GM23338 (cell line): ENCODE measurements around the gene GCH1. TPM values are rescaled to one million over a fixed set of nuclear protein-coding genes. Genes with fewer than 3 reads are reported as not detected.

Experiments used
- ATAC-seq: fragments of 200-7000 bp; cut with Tn5 transposase; 3 replicates; pipeline ENCODE4 v1.9.1; 2020
- DNase-seq: peaks from one replicate; pipeline ENCODE4 v3.0.0-alpha.2; 2015; ENCODE audit warnings: low spot score
- H2AFZ ChIP-seq: fragments of 200-600 bp; sonication (generic); 2 replicates; pipeline ENCODE4 v1.8.0; 2016; ENCODE audit warnings: antibody characterized with exemption, mild to moderate bottlenecking, moderate library complexity
- H3F3A ChIP-seq: fragments of 200-600 bp; sonication (generic); replicated peaks from 2 replicates; pipeline ENCODE4 v1.8.0; 2017; ENCODE audit warnings: antibody characterized with exemption, mixed run types, low read depth
- H3K27ac ChIP-seq: fragments of 200-600 bp; sonication (generic); 2 replicates; pipeline ENCODE4 v1.6.1; 2016; ENCODE audit warnings: low read depth
- H3K27me3 ChIP-seq: fragments of 200-600 bp; sonication (generic); 2 replicates; pipeline ENCODE4 v1.8.0; 2016; ENCODE audit warnings: mild to moderate bottlenecking, mixed run types, moderate library complexity; ENCODE audit not compliant: insufficient read depth
- H3K36me3 ChIP-seq: fragments of 200-600 bp; sonication (generic); 2 replicates; pipeline ENCODE4 v1.8.0; 2016; ENCODE audit warnings: mild to moderate bottlenecking; ENCODE audit not compliant: insufficient read depth
- H3K4me1 ChIP-seq: fragments of 200-600 bp; sonication (generic); 2 replicates; pipeline ENCODE4 v1.8.0; 2016; ENCODE audit warnings: mild to moderate bottlenecking, moderate library complexity; ENCODE audit not compliant: insufficient read depth
- H3K4me2 ChIP-seq: fragments of 200-600 bp; sonication (generic); 2 replicates; pipeline ENCODE4 v1.7.1; 2017; ENCODE audit warnings: mixed run types
- H3K4me3 ChIP-seq: fragments of 200-600 bp; sonication (generic); 2 replicates; pipeline ENCODE4 v1.6.1; 2016; ENCODE audit warnings: mixed run types
- H3K79me2 ChIP-seq: fragments of 200-600 bp; sonication (generic); replicated peaks from 2 replicates; pipeline ENCODE4 v1.8.0; 2017; ENCODE audit warnings: mild to moderate bottlenecking; ENCODE audit not compliant: insufficient read depth
- H3K9me2 ChIP-seq: fragments of 200-600 bp; sonication (generic); 2 replicates; pipeline ENCODE4 v1.8.0; 2017; ENCODE audit not compliant: insufficient read depth
- H4K20me1 ChIP-seq: fragments of 200-600 bp; sonication (generic); replicated peaks from 2 replicates; pipeline ENCODE4 v1.8.0; 2017; ENCODE audit warnings: mild to moderate bottlenecking; ENCODE audit not compliant: insufficient read depth
- H3K27ac Mint-ChIP-seq: 2 replicates; pipeline ENCODE4 v1.8.0; 2020; ENCODE audit warnings: inconsistent platforms, mild to moderate bottlenecking, moderate library complexity, mixed read lengths
- H3K27me3 Mint-ChIP-seq: 3 replicates; pipeline ENCODE4 v1.8.0; 2022; ENCODE audit warnings: low read depth, mild to moderate bottlenecking, moderate library complexity, mixed read lengths, inconsistent platforms; ENCODE audit not compliant: insufficient read depth, poor library complexity
- H3K36me3 Mint-ChIP-seq: 3 replicates; pipeline ENCODE4 v1.8.0; 2021; ENCODE audit warnings: low read depth, mild to moderate bottlenecking, inconsistent platforms, moderate library complexity, mixed read lengths
- H3K4me1 Mint-ChIP-seq: 3 replicates; pipeline ENCODE4 v1.8.0; 2020; ENCODE audit warnings: mild to moderate bottlenecking, inconsistent platforms, mixed read lengths
- H3K4me3 Mint-ChIP-seq: 3 replicates; pipeline ENCODE4 v1.8.0; 2021; ENCODE audit warnings: moderate library complexity, mild to moderate bottlenecking, inconsistent platforms, mixed read lengths
- H3K9me3 Mint-ChIP-seq: 3 replicates; pipeline ENCODE4 v1.8.0; 2020; ENCODE audit warnings: moderate library complexity, mild to moderate bottlenecking, inconsistent platforms, mixed read lengths
- CREB1 ChIP-seq: fragments of 250-450 bp; sonication (Bioruptor Pico); IDR thresholded peaks from 2 replicates; pipeline ENCODE4 v1.5.0; 2020; ENCODE audit warnings: low read depth, mild to moderate bottlenecking, moderate library complexity
- CTCF ChIP-seq, 2 experiments: fragments of 200-600 bp in 1 of 2; sonication (generic) in 1 of 2; conservative IDR thresholded peaks; 2 replicates each; pipeline versions ENCODE4 v1.5.1 to v1.6.1; 2016 to 2017; ENCODE audit warnings: antibody characterized with exemption in 2 of 2, low read depth in 2 of 2, mild to moderate bottlenecking in 2 of 2, moderate library complexity in 1 of 2
- ETS1 ChIP-seq: IDR thresholded peaks from 2 replicates; pipeline ENCODE4 v1.6.1; 2016; ENCODE audit warnings: antibody characterized with exemption
- EZH2 ChIP-seq: fragments of 200-600 bp; sonication (generic); IDR thresholded peaks from one replicate; pipeline ENCODE4 v1.8.0; 2017; ENCODE audit warnings: antibody characterized with exemption, mild to moderate bottlenecking, low read depth; ENCODE audit not compliant: unreplicated experiment
- EZH2phosphoT487 ChIP-seq: fragments of 200-600 bp; sonication (generic); IDR thresholded peaks from one replicate; pipeline ENCODE4 v1.8.1; 2018; ENCODE audit warnings: antibody characterized with exemption; ENCODE audit not compliant: unreplicated experiment
- JUNB ChIP-seq: IDR thresholded peaks from one replicate; pipeline ENCODE4 v1.6.1; 2016; ENCODE audit warnings: antibody characterized with exemption; ENCODE audit not compliant: unreplicated experiment
- NANOG ChIP-seq: IDR thresholded peaks from 2 replicates; pipeline ENCODE4 v1.6.1; 2016; ENCODE audit warnings: antibody characterized with exemption, borderline replicate concordance
- POLR2AphosphoS5 ChIP-seq: IDR thresholded peaks from 2 replicates; pipeline ENCODE4 v1.6.1; 2016; ENCODE audit warnings: antibody characterized with exemption, low read depth
- REST ChIP-seq: IDR thresholded peaks from one replicate; pipeline ENCODE4 v1.6.1; 2018; ENCODE audit warnings: antibody characterized with exemption; ENCODE audit not compliant: unreplicated experiment
- STAT1 ChIP-seq: IDR thresholded peaks from one replicate; pipeline ENCODE4 v1.6.1; 2016; ENCODE audit warnings: antibody characterized with exemption; ENCODE audit not compliant: unreplicated experiment
- ZNF114 ChIP-seq: fragments of 250-450 bp; sonication (Bioruptor Pico); IDR thresholded peaks from 2 replicates; pipeline ENCODE4 v1.5.0; 2020; ENCODE audit warnings: mild to moderate bottlenecking, moderate library complexity
- ZNF331 ChIP-seq: fragments of 250-450 bp; sonication (Bioruptor Pico); IDR thresholded peaks from 2 replicates; pipeline ENCODE4 v1.5.0; 2020; ENCODE audit warnings: low read depth, mild to moderate bottlenecking, moderate library complexity
- ZNF462 ChIP-seq: fragments of 250-450 bp; sonication (Bioruptor Pico); IDR thresholded peaks from 2 replicates; pipeline ENCODE4 v1.5.0; 2020; ENCODE audit warnings: mild to moderate bottlenecking, moderate library complexity
- polyA plus RNA-seq: library from polyadenylated mRNA; unstranded; fragments of >200 nt; fragmentation: Nextera tagmentation; extraction: Ambion mirVana; gene quantifications from 2 replicates; pipeline ENCODE4 v1.2.1, GENCODE V29; 2016
- total RNA-seq: library from RNA; depleted of rRNA; stranded (reverse); fragments of >200 nt; shearing (Covaris generic); gene quantifications from 2 replicates; pipeline ENCODE4 v1.2.3, GENCODE V29; 2014

The GCH1 gene
- total and polyA plus RNA-seq, 2 experiments from 2014 or later, result 8.7 to 15.0 TPM

- Histone ChIP-seq H2AFZ (no peak overlapping the region), H3K27me3 (no peaks in the 10 kb centered on the region), H3K4me1 (no peaks in the 10 kb centered on the region), H3K4me2 (no peak overlapping the region), H4K20me1 (no peaks in the 10 kb centered on the region), H3K4me3 (no peak overlapping the region), H3K27ac (no peak overlapping the region), H3K79me2 (no peaks in the 10 kb centered on the region), H3F3A (no peaks in the 10 kb centered on the region), H3K36me3 (no peaks in the 10 kb centered on the region), H3K9me2 (no peaks in the 10 kb centered on the region)
- Mint-ChIP-seq H3K27me3 (peaks cover 4% of the 10 kb centered on the region), H3K9me3 (no peaks in the 10 kb centered on the region), H3K27ac (no peak overlapping the region), H3K4me1 (no peaks in the 10 kb centered on the region), H3K4me3 (no peak overlapping the region), H3K36me3 (no peaks in the 10 kb centered on the region)
- no peak for ATAC-seq
- DNase-seq, result no peak
- TF ChIP-seq STAT1 (no peak), ETS1 (no peak), EZH2phosphoT487 (no peak), NANOG (no peak), POLR2AphosphoS5 (no peak), ZNF114 (no peak), REST (no peak), CREB1 (CRISPR knock-in tag) (no peak), EZH2 (no peak), JUNB (no peak), CTCF (conservative IDR thresholded peaks at IDR 0.05; ENCODE audit: low read depth in 2 of 2) (no peak), ZNF462 (no peak), ZNF331 (no peak)
Measured at GRCh38 chr14:54920052-54920451, 17.4 kb upstream of the GCH1 start.
